Neutrophil (primary cell): ENCODE results near the gene THRA.
A peak's percentile ranks its signal among the peaks of the same experiment; 100 is the strongest.

Experiments used
- H3K27ac ChIP-seq: fragments of 200-600 bp; sonication (generic); 2 replicates; pipeline ENCODE4 v1.5.1; 2016; ENCODE audit warnings: mild to moderate bottlenecking, moderate library complexity
- H3K27me3 ChIP-seq: fragments of 200-600 bp; sonication (generic); 2 replicates; pipeline ENCODE4 v1.6.0; 2016; ENCODE audit warnings: mild to moderate bottlenecking
- H3K36me3 ChIP-seq: fragments of 200-600 bp; sonication (generic); 2 replicates; pipeline ENCODE4 v1.5.1; 2017
- H3K4me1 ChIP-seq, 2 experiments: fragments of 200-600 bp in 1 of 2; sonication (generic) in 1 of 2; 1 replicate in 1 of 2; 2 replicates in 1 of 2; pipeline versions ENCODE4 v1.5.1 to v1.6.1; 2013 to 2016; ENCODE audit warnings: low read depth in 1 of 2, low read length in 1 of 2, mild to moderate bottlenecking in 1 of 2, moderate library complexity in 1 of 2; ENCODE audit not compliant: control insufficient read depth in 1 of 2, insufficient read depth in 1 of 2
- H3K4me3 ChIP-seq, 2 experiments: fragments of 200-600 bp in 1 of 2; sonication (generic) in 1 of 2; 1 replicate in 1 of 2; 2 replicates in 1 of 2; pipeline ENCODE4 v1.5.1; 2013 to 2016; ENCODE audit warnings: low read depth in 1 of 2, low read length in 1 of 2, mild to moderate bottlenecking in 1 of 2, moderate library complexity in 1 of 2
- H3K9me3 ChIP-seq: fragments of 200-600 bp; sonication (generic); 2 replicates; pipeline ENCODE4 v1.5.1; 2016
- TF ChIP-seq, protein P1 (sequence below): fragments of 200-600 bp; sonication (generic); IDR thresholded peaks from 2 replicates; pipeline ENCODE4 v1.5.1; 2016; ENCODE audit warnings: antibody characterized with exemption

THRA gene

DNA sequence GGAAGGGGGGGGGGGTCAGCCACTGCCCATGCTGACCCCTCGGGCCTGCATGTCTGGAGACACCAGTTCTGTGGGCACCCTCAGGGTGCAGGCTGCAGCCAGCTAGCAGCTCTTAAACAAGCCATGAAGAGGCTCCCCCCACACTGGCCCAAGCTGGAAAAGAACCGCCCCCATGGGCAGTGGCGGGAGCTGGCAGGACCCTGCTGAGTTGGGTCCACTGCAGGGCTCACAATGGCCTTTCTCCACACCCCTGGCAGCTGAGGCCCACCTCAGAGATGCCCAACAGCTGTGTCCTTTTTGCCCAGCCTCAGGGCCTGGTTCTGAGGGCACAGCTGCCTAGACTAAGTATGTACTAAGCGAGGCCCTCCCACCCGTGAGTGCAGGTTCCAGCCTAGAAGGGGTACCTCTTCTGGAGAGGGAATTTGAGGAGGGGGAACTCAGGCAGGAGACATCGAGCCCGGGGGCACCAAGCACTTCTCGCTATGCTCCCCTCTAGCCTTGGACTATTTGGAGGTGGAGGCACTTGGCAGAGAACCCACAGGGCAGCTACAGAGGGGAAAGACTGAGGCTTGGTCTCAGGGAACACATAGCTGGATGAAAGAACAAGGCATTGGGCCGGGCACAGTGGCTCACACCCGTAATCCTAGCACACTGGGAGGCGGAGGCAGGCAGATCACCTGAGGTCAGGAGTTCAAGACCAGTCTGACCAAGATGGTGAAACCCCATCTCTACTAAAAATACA lies 3.2 kb downstream of the THRA start:
- TF ChIP-seq, protein P1, sequence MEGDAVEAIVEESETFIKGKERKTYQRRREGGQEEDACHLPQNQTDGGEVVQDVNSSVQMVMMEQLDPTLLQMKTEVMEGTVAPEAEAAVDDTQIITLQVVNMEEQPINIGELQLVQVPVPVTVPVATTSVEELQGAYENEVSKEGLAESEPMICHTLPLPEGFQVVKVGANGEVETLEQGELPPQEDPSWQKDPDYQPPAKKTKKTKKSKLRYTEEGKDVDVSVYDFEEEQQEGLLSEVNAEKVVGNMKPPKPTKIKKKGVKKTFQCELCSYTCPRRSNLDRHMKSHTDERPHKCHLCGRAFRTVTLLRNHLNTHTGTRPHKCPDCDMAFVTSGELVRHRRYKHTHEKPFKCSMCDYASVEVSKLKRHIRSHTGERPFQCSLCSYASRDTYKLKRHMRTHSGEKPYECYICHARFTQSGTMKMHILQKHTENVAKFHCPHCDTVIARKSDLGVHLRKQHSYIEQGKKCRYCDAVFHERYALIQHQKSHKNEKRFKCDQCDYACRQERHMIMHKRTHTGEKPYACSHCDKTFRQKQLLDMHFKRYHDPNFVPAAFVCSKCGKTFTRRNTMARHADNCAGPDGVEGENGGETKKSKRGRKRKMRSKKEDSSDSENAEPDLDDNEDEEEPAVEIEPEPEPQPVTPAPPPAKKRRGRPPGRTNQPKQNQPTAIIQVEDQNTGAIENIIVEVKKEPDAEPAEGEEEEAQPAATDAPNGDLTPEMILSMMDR: no peak
- H3K4me1 ChIP-seq: peaks cover 62 to 77% of the 10 kb centered on the region in 2 experiments
- peak overlapping the region; percentile 90 for H3K27ac ChIP-seq
- H3K27me3 ChIP-seq: peaks cover 14% of the 10 kb centered on the region
- no peaks in the 10 kb centered on the region for H3K9me3 ChIP-seq
- no peaks in the 10 kb centered on the region for H3K36me3 ChIP-seq
- H3K4me3 ChIP-seq: no peak overlapping the region

GRCh38 chr17:40067710-40068109 lies 4.9 kb downstream of the THRA start:
- H3K4me1 ChIP-seq: peaks cover 72 to 91% of the 10 kb centered on the region in 2 experiments
- TF ChIP-seq, protein P1: no peak
- H3K4me3 ChIP-seq: no peak overlapping the region
- H3K9me3 ChIP-seq: no peaks in the 10 kb centered on the region
- no peaks in the 10 kb centered on the region for H3K27me3 ChIP-seq
- no peaks in the 10 kb centered on the region for H3K36me3 ChIP-seq
- H3K27ac ChIP-seq: peak overlapping the region; percentile 53

DNA sequence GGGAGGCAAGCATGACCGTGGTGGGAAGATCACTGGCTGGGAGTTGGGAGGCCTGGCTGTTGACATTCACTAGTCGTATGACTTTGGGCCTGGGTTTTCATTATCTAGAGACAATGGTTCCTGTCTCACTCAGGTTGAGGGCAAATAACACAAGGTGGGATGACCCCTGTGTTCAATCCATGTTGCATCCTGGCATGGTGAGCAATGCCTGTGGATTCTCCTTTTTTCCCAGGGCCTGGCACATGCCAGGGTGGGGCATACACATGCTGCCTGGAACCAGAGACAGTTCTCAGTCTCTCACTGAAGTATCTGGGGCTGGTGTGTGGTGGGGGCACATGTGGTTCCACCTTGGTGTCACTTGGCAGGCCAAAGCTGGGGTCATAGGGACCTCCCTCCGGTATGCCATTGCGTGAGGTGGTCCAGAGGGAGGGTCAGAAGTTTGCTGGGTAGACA lies 5.4 kb downstream of the THRA start:
- Histone ChIP-seq H3K4me1 (peaks cover 72 to 95% of the 10 kb centered on the region in 2 experiments), H3K36me3 (no peaks in the 10 kb centered on the region), H3K9me3 (no peaks in the 10 kb centered on the region), H3K27ac (peak overlapping the region; percentile 53), H3K27me3 (no peaks in the 10 kb centered on the region), H3K4me3 (peak overlapping the region in 1 of 2 experiments; percentile 47)
- TF ChIP-seq, protein P1: no peak

DNA sequence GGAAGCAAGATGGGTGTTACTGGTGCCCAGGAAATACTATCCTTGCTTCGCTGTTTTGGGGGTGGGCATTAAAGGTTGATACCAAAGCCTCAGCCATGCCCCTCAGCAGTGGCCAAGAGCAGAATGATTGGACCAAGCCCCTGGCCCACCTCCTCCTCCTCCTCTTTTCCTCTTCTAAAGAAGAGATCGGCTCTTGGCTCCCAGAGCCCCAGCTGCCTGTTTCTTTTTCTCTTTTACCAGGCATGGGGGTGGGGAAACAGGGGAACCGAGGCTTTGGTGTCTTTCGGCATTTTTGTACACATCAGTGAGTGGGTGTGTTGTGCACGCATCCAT lies 5.8 kb downstream of the THRA start:
- Histone ChIP-seq H3K27me3 (no peaks in the 10 kb centered on the region), H3K4me3 (peak overlapping the region in 1 of 2 experiments; percentile 47), H3K27ac (peak overlapping the region; percentile 53), H3K9me3 (no peaks in the 10 kb centered on the region), H3K36me3 (no peaks in the 10 kb centered on the region), H3K4me1 (peaks cover 69 to 94% of the 10 kb centered on the region in 2 experiments)
- TF ChIP-seq, protein P1: no peak

GRCh38 chr17:40068917-40069750 lies 6.4 kb downstream of the THRA start:
- no peaks in the 10 kb centered on the region for H3K9me3 ChIP-seq
- H3K4me1 ChIP-seq: peaks cover 64 to 90% of the 10 kb centered on the region in 2 experiments
- no peaks in the 10 kb centered on the region for H3K27me3 ChIP-seq
- H3K4me3 ChIP-seq: peak overlapping the region in 1 of 2 experiments; percentile 47
- peak overlapping the region; percentile 53 for H3K27ac ChIP-seq
- TF ChIP-seq, protein P1: no peak
- peaks cover 2% of the 10 kb centered on the region for H3K36me3 ChIP-seq
